Endothelial cell of umbilical vein (primary cell): Measurements from ENCODE around the gene RALGAPB. TPM values are rescaled to one million over a fixed set of nuclear protein-coding genes. Genes with fewer than 3 reads are reported as not detected.

Source experiments
- BruUV-seq: library from RNA; stranded (reverse); fragments of 400-500 nt; replicated peaks from 2 replicates; lab custom pipeline; 2021; lab: Mats Ljungman, UMichigan
- CTCF ChIA-PET: fragments of 300-600, 350-600 bp; sonication (Branson Sonifier 250); formaldehyde crosslinking; loops from one replicate; lab custom pipeline; 2021; ENCODE audit warnings: antibody characterized with exemption, inconsistent platforms; lab: Charles Lee
- POLR2A ChIA-PET: fragments of 300-600, 350-600 bp; sonication (Branson Sonifier 250); formaldehyde crosslinking; loops from one replicate; lab custom pipeline; 2021; ENCODE audit warnings: antibody characterized with exemption, inconsistent platforms; lab: Charles Lee
- DNase-seq: peaks from one replicate; pipeline ENCODE4 v3.0.0-alpha.2; 2011; ENCODE audit warnings: low read depth, low spot score
- FAIRE-seq: peaks from 2 replicates; lab custom pipeline; 2011; peaks lifted over from hg19 to GRCh38; lab: Jason Lieb, UNC
- H2AFZ ChIP-seq: 2 replicates; pipeline ENCODE4 v1.6.0; 2012; ENCODE audit warnings: low read depth, low read length, control low read depth, inconsistent platforms
- H3K27ac ChIP-seq: 2 replicates; pipeline ENCODE4 v1.5.1; 2011; ENCODE audit warnings: low read depth, mild to moderate bottlenecking, control low read depth, low read length, moderate library complexity; ENCODE audit not compliant: insufficient read depth
- H3K27me3 ChIP-seq, 2 experiments: 2 replicates each; pipeline versions ENCODE4 v1.6.0 to v1.6.1; 2011; ENCODE audit warnings: low read length in 2 of 2, mixed read lengths in 1 of 2; ENCODE audit not compliant: control insufficient read depth in 2 of 2, insufficient read depth in 2 of 2
- H3K36me3 ChIP-seq, 2 experiments: 2 replicates in 1 of 2; 3 replicates in 1 of 2; pipeline ENCODE4 v1.5.1; 2011; ENCODE audit warnings: low read length in 2 of 2, mild to moderate bottlenecking in 1 of 2, moderate library complexity in 1 of 2; ENCODE audit not compliant: control insufficient read depth in 2 of 2, insufficient read depth in 2 of 2; ENCODE audit errors: extremely low read depth in 1 of 2
- H3K4me1 ChIP-seq: 3 replicates; pipeline ENCODE4 v1.5.1; 2011; ENCODE audit warnings: mild to moderate bottlenecking, low read length; ENCODE audit not compliant: control insufficient read depth, insufficient read depth; ENCODE audit errors: extremely low read depth
- H3K4me2 ChIP-seq: 2 replicates; pipeline ENCODE4 v1.6.1; 2011; ENCODE audit warnings: low read length, control low read depth, mixed read lengths; ENCODE audit not compliant: insufficient read depth
- H3K4me3 ChIP-seq, 3 experiments: fragments of 200-600 bp in 1 of 3; sonication (generic), shearing (Covaris generic) in 1 of 3; replicated peaks in 1 of 3; 2 replicates each; pipeline ENCODE4 v1.5.1; 2011 to 2016; ENCODE audit warnings: control low read depth in 3 of 3, low read length in 3 of 3, mild to moderate bottlenecking in 2 of 3, inconsistent platforms in 1 of 3, low read depth in 1 of 3, moderate library complexity in 1 of 3; ENCODE audit not compliant: insufficient read depth in 1 of 3
- H3K79me2 ChIP-seq: 2 replicates; pipeline ENCODE4 v1.6.0; 2012; ENCODE audit warnings: low read length, inconsistent platforms; ENCODE audit not compliant: control insufficient read depth, insufficient read depth
- H3K9ac ChIP-seq: replicated peaks from 2 replicates; pipeline ENCODE3; 2011; ENCODE audit warnings: low read length, control low read depth; ENCODE audit not compliant: insufficient read depth; ENCODE audit errors: extremely low read depth
- H3K9me1 ChIP-seq: replicated peaks from 3 replicates; pipeline ENCODE4 v1.6.0; 2011; ENCODE audit warnings: mild to moderate bottlenecking, low read length; ENCODE audit not compliant: control insufficient read depth, insufficient read depth; ENCODE audit errors: extremely low read depth
- H3K9me3 ChIP-seq: replicated peaks from 2 replicates; pipeline ENCODE4 v1.5.1; 2012; ENCODE audit warnings: low read length, inconsistent platforms; ENCODE audit not compliant: control insufficient read depth, insufficient read depth
- H4K20me1 ChIP-seq: replicated peaks from 2 replicates; pipeline ENCODE3; 2011; ENCODE audit warnings: mild to moderate bottlenecking, low read length; ENCODE audit not compliant: control insufficient read depth, insufficient read depth; ENCODE audit errors: extremely low read depth
- EZH2 ChIP-seq: IDR thresholded peaks from 2 replicates; pipeline ENCODE4 v1.6.1; 2012; ENCODE audit warnings: borderline replicate concordance, low read depth, mild to moderate bottlenecking, moderate library complexity, low read length, inconsistent platforms; ENCODE audit not compliant: severe bottlenecking
- FOS ChIP-seq: IDR thresholded peaks from 2 replicates; pipeline ENCODE4 v1.6.1; 2011; ENCODE audit warnings: mild to moderate bottlenecking, low read length, moderate library complexity, borderline replicate concordance; ENCODE audit not compliant: insufficient read depth
- GATA2 ChIP-seq: IDR thresholded peaks from 2 replicates; pipeline ENCODE4 v1.7.0; 2011; ENCODE audit warnings: low read depth, mild to moderate bottlenecking, moderate library complexity, mixed read lengths, low read length; ENCODE audit not compliant: insufficient read length, insufficient read depth
- JUN ChIP-seq: IDR thresholded peaks from 2 replicates; pipeline ENCODE4 v1.6.1; 2011; ENCODE audit warnings: borderline replicate concordance, low read depth; ENCODE audit not compliant: insufficient read length, insufficient read depth
- MYC ChIP-seq: IDR thresholded peaks from one replicate; pipeline ENCODE4 v1.6.1; 2011; ENCODE audit warnings: mild to moderate bottlenecking, low read depth, low read length
- POLR2A ChIP-seq: IDR thresholded peaks from 2 replicates; pipeline ENCODE4 v1.6.1; 2012; ENCODE audit warnings: low read depth, mild to moderate bottlenecking, control low read depth, low read length
- POLR2AphosphoS5 ChIP-seq: IDR thresholded peaks from 2 replicates; pipeline ENCODE4 v1.6.1; 2012; ENCODE audit warnings: low read depth, mild to moderate bottlenecking, control low read depth, low read length, moderate library complexity; ENCODE audit not compliant: insufficient read depth
- dilution Hi-C: fragments of 300-500 bp; cut with MboI; formaldehyde crosslinking; loops from one replicate; pipeline ENCODE4 v1.15.0; 2019; ENCODE audit warnings: low sequenced_read_pairs; ENCODE audit not compliant: extremely low pct_ligation_motif_present
- intact Hi-C: fragments of 100-400 bp; cut with micrococcal nuclease; formaldehyde crosslinking; loops from one replicate; pipeline ENCODE4 v1.10.0; 2022
- polyA plus RNA-seq, 4 experiments: library from polyadenylated mRNA; depleted of rRNA in 3 of 4; stranded (reverse) in 3 of 4; unstranded in 1 of 4; fragments of >200 nt; gene quantifications; 2 replicates each; pipeline versions ENCODE4 v1.2.1 to v1.2.3, GENCODE V29; 2011 to 2012; ENCODE audit warnings: missing spikeins in 1 of 4
- total RNA-seq: library from RNA; stranded (reverse); gene quantifications from 2 replicates; pipeline ENCODE4 v1.2.3, GENCODE V29; 2021
- TF ChIP-seq, protein P1 (sequence below): IDR thresholded peaks from 2 replicates; pipeline ENCODE4 v1.6.1; 2011; ENCODE audit not compliant: insufficient read depth, insufficient read length
- TF ChIP-seq, protein P2 (sequence below), 2 donors: IDR thresholded peaks; 1 replicate in 1 of 2; 2 replicates in 1 of 2; pipeline ENCODE4 v1.5.1; 2011; ENCODE audit warnings: low read length in 2 of 2, mild to moderate bottlenecking in 2 of 2, moderate library complexity in 2 of 2, control low read depth in 1 of 2, inconsistent platforms in 1 of 2, low read depth in 1 of 2; ENCODE audit not compliant: insufficient read depth in 1 of 2; ENCODE audit errors: extremely low read depth in 1 of 2

RALGAPB gene
- total and polyA plus RNA-seq, 2 donors (not counting 3 experiments of a cell fraction or from before 2014, with no cell fraction given) = 12.8 to 38.7 TPM

DNA sequence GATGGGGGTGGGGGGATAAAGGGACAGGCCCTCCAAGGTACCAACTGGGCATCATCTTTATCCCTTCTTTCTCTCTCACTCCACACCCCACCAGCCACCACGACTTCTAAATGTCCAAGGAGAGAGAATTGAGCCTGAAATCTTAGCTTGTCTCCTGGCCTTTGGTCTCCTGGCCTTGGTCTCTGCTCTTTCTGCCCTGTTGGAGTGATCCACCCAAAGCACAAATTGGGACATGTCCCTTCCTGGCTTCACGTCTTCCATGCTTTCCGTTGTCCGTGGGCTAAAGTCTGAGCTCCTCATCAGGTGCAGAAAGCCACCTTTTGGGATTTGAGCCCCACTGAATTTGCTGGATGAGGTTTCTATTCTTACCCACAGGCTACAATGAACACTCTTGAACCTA is 116.7 kb downstream of the RALGAPB start:
- no peak for FAIRE-seq
- Histone ChIP-seq H3K79me2 (no peaks in the 10 kb centered on the region), H4K20me1 (no peaks in the 10 kb centered on the region), H3K9me3 (no peaks in the 10 kb centered on the region), H3K4me1 (no peaks in the 10 kb centered on the region), H3K4me2 (no peak overlapping the region), H3K27me3 (no peaks in the 10 kb centered on the region), H3K36me3 (no peaks in the 10 kb centered on the region), H2AFZ (no peak overlapping the region), H3K27ac (no peak overlapping the region), H3K9ac (no peak overlapping the region), H3K4me3 (no peak overlapping the region), H3K9me1 (no peaks in the 10 kb centered on the region)
- ChIA-PET CTCF (no interaction called here), POLR2A (no interaction called here)
- BruUV-seq = no TSS peak
- dilution Hi-C loops (no loop called here), intact Hi-C loops (no loop called here)
- no peak for DNase-seq
- no peak for TF ChIP-seq POLR2AphosphoS5
- no peak for TF ChIP-seq MYC
- TF ChIP-seq, protein P1, sequence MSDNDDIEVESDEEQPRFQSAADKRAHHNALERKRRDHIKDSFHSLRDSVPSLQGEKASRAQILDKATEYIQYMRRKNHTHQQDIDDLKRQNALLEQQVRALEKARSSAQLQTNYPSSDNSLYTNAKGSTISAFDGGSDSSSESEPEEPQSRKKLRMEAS = no peak
- no peak for TF ChIP-seq GATA2
- TF ChIP-seq FOS = no peak
- no peak for TF ChIP-seq EZH2
- TF ChIP-seq, protein P2, sequence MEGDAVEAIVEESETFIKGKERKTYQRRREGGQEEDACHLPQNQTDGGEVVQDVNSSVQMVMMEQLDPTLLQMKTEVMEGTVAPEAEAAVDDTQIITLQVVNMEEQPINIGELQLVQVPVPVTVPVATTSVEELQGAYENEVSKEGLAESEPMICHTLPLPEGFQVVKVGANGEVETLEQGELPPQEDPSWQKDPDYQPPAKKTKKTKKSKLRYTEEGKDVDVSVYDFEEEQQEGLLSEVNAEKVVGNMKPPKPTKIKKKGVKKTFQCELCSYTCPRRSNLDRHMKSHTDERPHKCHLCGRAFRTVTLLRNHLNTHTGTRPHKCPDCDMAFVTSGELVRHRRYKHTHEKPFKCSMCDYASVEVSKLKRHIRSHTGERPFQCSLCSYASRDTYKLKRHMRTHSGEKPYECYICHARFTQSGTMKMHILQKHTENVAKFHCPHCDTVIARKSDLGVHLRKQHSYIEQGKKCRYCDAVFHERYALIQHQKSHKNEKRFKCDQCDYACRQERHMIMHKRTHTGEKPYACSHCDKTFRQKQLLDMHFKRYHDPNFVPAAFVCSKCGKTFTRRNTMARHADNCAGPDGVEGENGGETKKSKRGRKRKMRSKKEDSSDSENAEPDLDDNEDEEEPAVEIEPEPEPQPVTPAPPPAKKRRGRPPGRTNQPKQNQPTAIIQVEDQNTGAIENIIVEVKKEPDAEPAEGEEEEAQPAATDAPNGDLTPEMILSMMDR (IDR thresholded peaks at IDR 0.05; ENCODE audit: extremely low read depth in 1 of 2, insufficient read depth in 1 of 2, low read depth in 1 of 2, low read length in 2 of 2) = no peak
- TF ChIP-seq POLR2A = no peak
- no peak for TF ChIP-seq JUN
